GM18499 (cell line): ENCODE measurements around the gene ZDHHC20.

ENCODE experiments used
- ATAC-seq: cut with Tn5 transposase; IDR thresholded peaks from one replicate; pipeline ENCODE4 v1.9.1; 2021; ENCODE audit warnings: moderate number of reproducible peaks; ENCODE audit not compliant: insufficient read depth, unreplicated experiment

The ZDHHC20 gene

GRCh38 chr13:21458813-21459701 is at the start of gene ZDHHC20:
ZDHHC20 (minus strand) TSS chr13:21459303; CDS start chr13:21459171, 132 bp downstream.
- ATAC-seq = peak; percentile 45

GRCh38 chr13:21504379-21504778 is 45.3 kb upstream of the ZDHHC20 start:
- ATAC-seq = no peak

- no peak for ATAC-seq
Observed at GRCh38 chr13:21501686-21502085, 42.6 kb upstream of the ZDHHC20 start.

- no peak for ATAC-seq
Observed at GRCh38 chr13:21486322-21486721, 27.2 kb upstream of the ZDHHC20 start.

GRCh38 chr13:21483748-21484147 is 24.6 kb upstream of the ZDHHC20 start:
- no peak for ATAC-seq

- ATAC-seq = no peak
Observed at GRCh38 chr13:21481359-21481758, 22.3 kb upstream of the ZDHHC20 start.

- ATAC-seq = no peak
Observed at GRCh38 chr13:21478881-21479808, 20.0 kb upstream of the ZDHHC20 start.

- peak; percentile 78 for ATAC-seq
Observed at GRCh38 chr13:21476893-21477472, 17.9 kb upstream of the ZDHHC20 start.

GRCh38 chr13:21475115-21475514 is 16.0 kb upstream of the ZDHHC20 start:
- no peak for ATAC-seq

- no peak for ATAC-seq
Observed at GRCh38 chr13:21470785-21471184, 11.7 kb upstream of the ZDHHC20 start.

GRCh38 chr13:21466527-21466926 is 7.4 kb upstream of the ZDHHC20 start:
- ATAC-seq = no peak

- no peak for ATAC-seq
Observed at GRCh38 chr13:21465710-21466160, 6.6 kb upstream of the ZDHHC20 start.

GRCh38 chr13:21463424-21463823 is 4.3 kb upstream of the ZDHHC20 start:
- no peak for ATAC-seq

GRCh38 chr13:21461131-21461530 is 2.0 kb upstream of the ZDHHC20 start:
- ATAC-seq = no peak

- peak; percentile 19 for ATAC-seq
Observed at GRCh38 chr13:21458451-21458812, 671 bp downstream of the ZDHHC20 start.

- ATAC-seq = no peak
Observed at GRCh38 chr13:21453387-21454081, 5.6 kb downstream of the ZDHHC20 start.

- no peak for ATAC-seq
Observed at GRCh38 chr13:21450936-21451335, 8.2 kb downstream of the ZDHHC20 start.

- ATAC-seq = no peak
Observed at GRCh38 chr13:21446656-21447055, 12.4 kb downstream of the ZDHHC20 start.

- ATAC-seq = no peak
Observed at GRCh38 chr13:21445759-21446158, 13.3 kb downstream of the ZDHHC20 start.

- no peak for ATAC-seq
Observed at GRCh38 chr13:21443171-21443570, 15.9 kb downstream of the ZDHHC20 start.
